ENCODE results near the gene CACNA1B. TPM values are rescaled to one million over a fixed set of nuclear protein-coding genes. Genes with fewer than 3 reads are reported as not detected.
"Not testable (repeated sequence)": the region's sequence is repeated elsewhere in the genome, so short reads cannot be mapped to it uniquely, and the experiment has no call there.

CACNA1B gene
- polyA plus RNA-seq, 2 of the 4 experiments (the other 2 are of a cell fraction), result 0.03 to 0.06 TPM

DNA sequence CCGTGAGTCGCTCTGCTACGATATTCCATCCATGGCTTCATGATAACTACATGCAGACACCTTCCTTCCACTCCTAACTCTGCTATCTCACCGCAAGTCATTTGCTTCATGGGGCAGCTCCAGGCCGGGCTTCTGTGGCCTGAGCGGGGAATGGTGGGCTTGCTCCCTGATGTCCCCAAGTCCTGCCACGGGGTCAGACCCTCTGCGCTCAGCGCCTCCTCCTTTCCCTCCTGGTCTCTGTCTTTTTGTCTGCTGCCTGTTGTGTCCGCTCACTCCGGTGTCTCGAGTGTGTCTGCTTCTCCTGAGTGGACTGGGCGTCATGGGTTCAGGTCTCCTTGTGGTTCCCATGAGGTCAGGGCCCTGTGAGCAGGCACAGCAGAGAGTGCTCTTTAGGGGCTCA, 139.6 kb downstream of the CACNA1B start:
- FAIRE-seq, result no peak
- ChIA-PET POLR2A (no interaction called here), CTCF (interaction anchor here (1.1 kb wide), 1 partner anchor 16 kb away, joined by 3 read pairs; no protein-coding TSS in a partner anchor)
- Histone ChIP-seq H3K27ac (no peak overlapping the region), H3K4me3 (no peak overlapping the region), H3K4me2 (no peak overlapping the region), H3K4me1 (no peaks in the 10 kb centered on the region), H3K9me3 (no peaks in the 10 kb centered on the region)
- TF ChIP-seq FOXS1 (CRISPR knock-in tag; IDR thresholded peaks at IDR 0.05) (no peak), EP300 (IDR thresholded peaks at IDR 0.05) (no peak), GATA3 (IDR thresholded peaks at IDR 0.05; ENCODE audit: borderline replicate concordance) (no peak), MAZ (IDR thresholded peaks at IDR 0.05; ENCODE audit: borderline replicate concordance, low read depth, low read length) (no peak), NFE2L2 (conservative IDR thresholded peaks at IDR 0.05; ENCODE audit: low read length) (no peak), CBX8 (IDR thresholded peaks at IDR 0.05) (no peak), TP53 (CRISPR knock-in tag; IDR thresholded peaks at IDR 0.05) (no peak), HOXB13 (CRISPR knock-in tag; IDR thresholded peaks at IDR 0.05; ENCODE audit: low read depth) (no peak), CBX2 (IDR thresholded peaks at IDR 0.05; ENCODE audit: borderline replicate concordance, low read depth) (no peak)
- TF ChIP-seq, protein P1, sequence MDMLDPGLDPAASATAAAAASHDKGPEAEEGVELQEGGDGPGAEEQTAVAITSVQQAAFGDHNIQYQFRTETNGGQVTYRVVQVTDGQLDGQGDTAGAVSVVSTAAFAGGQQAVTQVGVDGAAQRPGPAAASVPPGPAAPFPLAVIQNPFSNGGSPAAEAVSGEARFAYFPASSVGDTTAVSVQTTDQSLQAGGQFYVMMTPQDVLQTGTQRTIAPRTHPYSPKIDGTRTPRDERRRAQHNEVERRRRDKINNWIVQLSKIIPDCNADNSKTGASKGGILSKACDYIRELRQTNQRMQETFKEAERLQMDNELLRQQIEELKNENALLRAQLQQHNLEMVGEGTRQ (IDR thresholded peaks at IDR 0.05), result no peak
- TF ChIP-seq, protein P2, sequence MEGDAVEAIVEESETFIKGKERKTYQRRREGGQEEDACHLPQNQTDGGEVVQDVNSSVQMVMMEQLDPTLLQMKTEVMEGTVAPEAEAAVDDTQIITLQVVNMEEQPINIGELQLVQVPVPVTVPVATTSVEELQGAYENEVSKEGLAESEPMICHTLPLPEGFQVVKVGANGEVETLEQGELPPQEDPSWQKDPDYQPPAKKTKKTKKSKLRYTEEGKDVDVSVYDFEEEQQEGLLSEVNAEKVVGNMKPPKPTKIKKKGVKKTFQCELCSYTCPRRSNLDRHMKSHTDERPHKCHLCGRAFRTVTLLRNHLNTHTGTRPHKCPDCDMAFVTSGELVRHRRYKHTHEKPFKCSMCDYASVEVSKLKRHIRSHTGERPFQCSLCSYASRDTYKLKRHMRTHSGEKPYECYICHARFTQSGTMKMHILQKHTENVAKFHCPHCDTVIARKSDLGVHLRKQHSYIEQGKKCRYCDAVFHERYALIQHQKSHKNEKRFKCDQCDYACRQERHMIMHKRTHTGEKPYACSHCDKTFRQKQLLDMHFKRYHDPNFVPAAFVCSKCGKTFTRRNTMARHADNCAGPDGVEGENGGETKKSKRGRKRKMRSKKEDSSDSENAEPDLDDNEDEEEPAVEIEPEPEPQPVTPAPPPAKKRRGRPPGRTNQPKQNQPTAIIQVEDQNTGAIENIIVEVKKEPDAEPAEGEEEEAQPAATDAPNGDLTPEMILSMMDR (IDR thresholded peaks at IDR 0.05), result no peak
- 59% methylated on average over 13 of the region's 13 CpGs for WGBS (ENCODE audit: missing lambda C conversion rate)
- ATAC-seq, result no peak
- no peak for DNase-seq (ENCODE audit: low read depth in 1 of 2, low spot score in 1 of 2)

- DNase-seq (ENCODE audit: low read depth in 1 of 2, low spot score in 1 of 2); FAIRE-seq; H3K4me3 ChIP-seq; H3K4me2 ChIP-seq; POLR2A ChIA-PET; ATAC-seq; H3K27ac ChIP-seq; H3K9me3 ChIP-seq; H3K4me1 ChIP-seq: not testable (repeated sequence)
- WGBS (ENCODE audit: missing lambda C conversion rate), result 57% methylated on average over 9 of the region's 10 CpGs
- CTCF ChIA-PET, result interaction anchor here (0.9 kb wide), 1 partner anchor 21 kb away, joined by 3 read pairs; no protein-coding TSS in a partner anchor
Measured at GRCh38 chr9:138019514-138019913, 141.9 kb downstream of the CACNA1B start.

- FAIRE-seq (no peak), DNase-seq (ENCODE audit: low read depth in 1 of 2, low spot score in 1 of 2) (no peak), ATAC-seq (no peak)
- Histone ChIP-seq H3K4me3 (no peak overlapping the region), H3K9me3 (no peaks in the 10 kb centered on the region), H3K4me2 (no peak overlapping the region), H3K27ac (no peak overlapping the region), H3K4me1 (peaks cover 5% of the 10 kb centered on the region; the same call in 2 of the 3 replicates)
- no peak for TF ChIP-seq HOXB5 (CRISPR knock-in tag; IDR thresholded peaks at IDR 0.05)
- TF ChIP-seq CEBPB (IDR thresholded peaks at IDR 0.05), result no peak
- TF ChIP-seq NPAS2 (CRISPR knock-in tag; IDR thresholded peaks at IDR 0.05; ENCODE audit: borderline replicate concordance), result no peak
- no peak for TF ChIP-seq RAD21 (conservative IDR thresholded peaks at IDR 0.05 in 1 of 2, IDR thresholded peaks at IDR 0.05 in 1 of 2)
- TF ChIP-seq FOXS1 (CRISPR knock-in tag; IDR thresholded peaks at IDR 0.05), result no peak
- no peak for TF ChIP-seq HES2 (IDR thresholded peaks at IDR 0.05)
- no peak for TF ChIP-seq ELK1 (IDR thresholded peaks at IDR 0.05; ENCODE audit: low read depth, low read length)
- TF ChIP-seq MAX (IDR thresholded peaks at IDR 0.05), result no peak
- TF ChIP-seq HEYL (CRISPR knock-in tag; IDR thresholded peaks at IDR 0.05), result no peak
- TF ChIP-seq HOXA7 (CRISPR knock-in tag; IDR thresholded peaks at IDR 0.05), result no peak
- TF ChIP-seq HMGXB4 (CRISPR knock-in tag; IDR thresholded peaks at IDR 0.05; ENCODE audit: borderline replicate concordance), result no peak
- TF ChIP-seq ZC3H11A (IDR thresholded peaks at IDR 0.05), result no peak
- TF ChIP-seq NFE2L2 (conservative IDR thresholded peaks at IDR 0.05; ENCODE audit: low read length), result no peak
- TF ChIP-seq HOXB13 (CRISPR knock-in tag; IDR thresholded peaks at IDR 0.05; ENCODE audit: low read depth), result no peak
- no peak for TF ChIP-seq GATA3 (IDR thresholded peaks at IDR 0.05; ENCODE audit: borderline replicate concordance)
- no peak for TF ChIP-seq FOSL2 (IDR thresholded peaks at IDR 0.05)
- TF ChIP-seq FOSL2 (CRISPR knock-in tag; IDR thresholded peaks at IDR 0.05), result no peak
- TF ChIP-seq, protein P3, sequence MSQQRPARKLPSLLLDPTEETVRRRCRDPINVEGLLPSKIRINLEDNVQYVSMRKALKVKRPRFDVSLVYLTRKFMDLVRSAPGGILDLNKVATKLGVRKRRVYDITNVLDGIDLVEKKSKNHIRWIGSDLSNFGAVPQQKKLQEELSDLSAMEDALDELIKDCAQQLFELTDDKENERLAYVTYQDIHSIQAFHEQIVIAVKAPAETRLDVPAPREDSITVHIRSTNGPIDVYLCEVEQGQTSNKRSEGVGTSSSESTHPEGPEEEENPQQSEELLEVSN (IDR thresholded peaks at IDR 0.05; ENCODE audit: borderline replicate concordance, low read depth), result no peak
- TF ChIP-seq EP300 (IDR thresholded peaks at IDR 0.05), result no peak
- no peak for TF ChIP-seq CHD4 (IDR thresholded peaks at IDR 0.05; ENCODE audit: borderline replicate concordance)
- no peak for TF ChIP-seq RFX5 (IDR thresholded peaks at IDR 0.05)
- ChIA-PET CTCF (interaction anchor here (0.9 kb wide), 1 partner anchor 21 kb away, joined by 3 read pairs; no protein-coding TSS in a partner anchor), POLR2A (no interaction called here)
- 60% methylated on average over 13 of the region's 13 CpGs for WGBS (ENCODE audit: missing lambda C conversion rate)
Measured at GRCh38 chr9:138020120-138020794, 142.7 kb downstream of the CACNA1B start.
